GM19099 (cell line): ENCODE results near the gene RND1.

ENCODE experiments used
- POLR2A ChIP-seq: IDR thresholded peaks from 3 replicates; pipeline ENCODE4 v1.6.1; 2011; ENCODE audit warnings: low read depth; ENCODE audit not compliant: insufficient read length; ENCODE audit errors: extremely low read depth

RND1 gene

DNA sequence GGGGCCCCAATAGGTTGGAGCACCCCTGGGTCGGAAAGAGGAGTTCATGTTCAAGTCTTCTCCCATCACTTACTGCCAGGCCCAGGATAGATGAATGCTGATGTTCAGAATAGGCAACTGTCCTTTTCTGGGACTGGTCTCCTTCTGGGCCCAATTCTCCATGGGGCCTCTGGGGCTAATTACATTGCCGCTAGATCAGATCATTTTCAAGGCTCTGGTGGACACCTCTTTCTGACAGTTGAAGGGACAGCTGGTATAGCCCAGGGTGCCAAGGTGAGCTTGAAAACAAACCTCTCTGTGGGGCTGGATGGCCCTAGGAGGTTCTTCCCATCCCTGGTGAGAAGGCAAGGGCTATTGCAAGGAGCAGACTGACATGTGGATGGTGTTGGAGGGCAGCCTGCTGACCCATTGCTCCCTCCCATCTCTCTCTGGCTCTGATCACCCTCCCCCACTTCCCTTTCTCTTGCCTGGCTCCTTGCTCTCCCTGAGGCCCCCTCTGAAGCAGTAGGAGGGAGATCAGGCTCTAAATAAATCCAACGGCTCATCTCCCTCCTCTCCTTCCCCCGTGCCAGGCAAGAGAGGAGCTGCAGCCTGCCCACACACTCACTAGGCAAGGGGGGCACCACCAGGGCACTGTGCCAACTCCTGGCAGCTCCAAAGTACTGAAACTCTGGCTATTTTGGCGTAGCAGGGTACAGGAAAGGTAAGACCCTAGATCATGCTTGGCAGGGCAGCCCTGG is 45.5 kb downstream of the RND1 start:
- TF ChIP-seq POLR2A = no peak

DNA sequence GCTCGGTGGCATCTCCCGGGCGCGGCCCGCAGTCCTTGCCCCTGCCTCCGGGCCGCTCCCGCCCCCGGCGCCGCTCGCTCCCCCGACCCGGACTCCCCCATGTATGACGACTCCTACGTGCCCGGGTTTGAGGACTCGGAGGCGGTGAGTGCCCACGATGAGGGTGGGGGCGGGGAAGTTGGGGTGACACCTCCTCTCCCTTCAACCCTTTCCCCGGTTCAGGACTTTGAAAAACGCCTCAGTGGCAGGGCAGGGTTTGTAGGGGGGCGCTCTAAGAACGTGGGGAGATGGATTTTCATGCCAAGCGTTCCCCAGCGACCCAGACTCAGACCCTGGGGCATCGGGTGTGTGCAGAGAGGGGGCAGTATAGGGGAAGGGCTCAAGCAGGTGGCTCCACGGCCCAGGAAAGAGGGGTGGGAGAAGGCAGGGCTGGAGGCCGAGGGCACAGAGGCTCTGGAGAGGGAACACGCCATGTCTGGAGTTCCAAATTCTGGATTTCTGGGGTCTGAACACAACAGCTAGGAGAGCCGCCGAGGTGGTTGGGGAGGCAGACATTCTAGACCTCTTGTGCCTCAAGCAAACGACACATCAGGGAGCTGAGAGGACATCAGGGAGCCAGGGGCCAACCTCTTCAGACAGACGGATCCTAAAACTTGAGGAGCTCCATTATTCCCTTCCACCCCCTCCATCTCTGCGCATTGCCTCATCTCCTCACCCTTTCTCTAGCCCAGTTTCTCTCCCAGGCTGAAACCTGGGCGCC is 46.7 kb downstream of the RND1 start:
- TF ChIP-seq POLR2A = no peak

DNA sequence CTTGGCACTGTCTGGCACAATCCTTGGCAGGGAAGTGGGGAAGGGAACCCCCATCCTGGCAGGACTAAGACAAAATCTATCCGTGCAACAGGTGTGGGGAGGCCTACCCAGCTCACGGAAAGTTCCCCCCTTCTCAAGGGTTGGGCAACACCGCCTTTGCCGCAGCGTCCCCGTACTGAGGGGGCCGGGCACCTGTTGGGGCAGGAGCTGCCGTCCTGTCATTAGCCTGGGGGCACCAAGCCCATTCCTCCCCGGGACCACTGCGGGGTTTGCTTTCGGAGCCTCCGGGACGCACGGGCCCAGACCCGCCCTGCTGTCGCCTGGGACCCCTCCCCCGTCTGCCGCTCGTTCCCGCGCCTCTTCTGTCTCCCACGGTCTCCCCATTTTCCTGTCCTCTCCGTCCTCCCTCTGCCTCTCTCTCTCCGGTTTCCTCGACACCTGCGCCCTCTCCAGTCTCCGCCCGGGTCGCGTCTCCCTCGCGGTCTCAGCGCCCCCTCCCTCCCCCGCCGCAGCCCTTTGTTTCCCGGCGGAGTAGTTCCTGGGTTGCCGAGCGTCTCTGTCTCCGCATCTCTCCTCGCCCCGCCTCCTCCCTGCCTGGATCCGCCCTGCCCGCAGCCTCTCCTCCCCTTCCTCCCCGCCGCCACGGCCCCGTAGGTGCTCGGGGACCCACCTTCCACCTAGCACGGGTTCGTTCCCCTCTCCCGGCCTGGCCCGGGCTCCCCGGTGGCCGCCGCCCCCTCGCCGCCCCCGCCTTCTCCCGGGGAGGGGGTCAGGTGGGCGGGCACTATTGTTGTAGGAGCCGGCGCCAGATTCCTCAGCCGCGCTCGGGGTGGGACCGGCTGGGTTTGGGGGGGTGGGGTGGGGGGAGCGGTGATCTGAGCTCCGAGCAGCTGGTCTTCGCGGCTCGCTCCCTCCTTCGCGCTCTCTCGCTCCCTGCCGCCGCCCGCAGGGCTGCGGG is 47.5 kb downstream of the RND1 start, which contains the start of gene CACNB3:
TSS of gene CACNB3 (plus strand) at position 624 of the 958 bp plus-strand sequence. CDS start 434 bp downstream, outside the sequence.
- TF ChIP-seq POLR2A = no peak

DNA sequence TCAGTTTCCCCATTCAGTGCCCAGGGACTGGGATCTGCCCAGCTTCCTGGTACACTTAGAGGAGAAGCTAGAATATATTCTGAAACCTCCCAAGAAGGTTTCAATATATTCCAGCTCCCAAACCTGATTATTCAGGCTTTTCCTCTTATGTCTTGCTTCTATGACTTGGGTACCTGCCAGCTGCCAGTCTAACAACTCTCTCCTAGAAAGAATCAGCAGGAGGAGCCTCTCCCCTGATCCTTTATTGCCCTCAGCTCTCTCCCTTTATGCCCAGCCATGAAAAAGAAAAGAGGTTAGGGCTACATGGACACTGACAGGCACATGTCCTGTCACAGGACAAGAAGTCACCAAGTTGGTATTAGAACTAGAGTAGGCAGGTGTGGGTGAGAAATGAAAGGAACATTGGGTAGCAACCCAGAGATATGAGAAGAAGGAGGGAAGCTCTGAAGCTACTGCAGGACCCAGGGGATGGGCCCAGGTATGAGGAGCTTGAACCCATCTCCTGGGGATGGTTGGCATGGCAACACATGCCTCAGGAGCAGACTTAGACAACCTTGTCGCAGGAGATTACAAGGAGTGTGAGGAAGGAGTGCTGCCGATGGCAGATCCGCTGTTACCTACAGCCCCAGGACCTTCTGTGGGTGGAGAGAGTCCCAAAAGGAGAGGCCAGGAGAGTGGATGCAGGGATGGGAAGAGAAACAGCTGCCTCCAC is 49.4 kb downstream of the RND1 start:
- TF ChIP-seq POLR2A = no peak

DNA sequence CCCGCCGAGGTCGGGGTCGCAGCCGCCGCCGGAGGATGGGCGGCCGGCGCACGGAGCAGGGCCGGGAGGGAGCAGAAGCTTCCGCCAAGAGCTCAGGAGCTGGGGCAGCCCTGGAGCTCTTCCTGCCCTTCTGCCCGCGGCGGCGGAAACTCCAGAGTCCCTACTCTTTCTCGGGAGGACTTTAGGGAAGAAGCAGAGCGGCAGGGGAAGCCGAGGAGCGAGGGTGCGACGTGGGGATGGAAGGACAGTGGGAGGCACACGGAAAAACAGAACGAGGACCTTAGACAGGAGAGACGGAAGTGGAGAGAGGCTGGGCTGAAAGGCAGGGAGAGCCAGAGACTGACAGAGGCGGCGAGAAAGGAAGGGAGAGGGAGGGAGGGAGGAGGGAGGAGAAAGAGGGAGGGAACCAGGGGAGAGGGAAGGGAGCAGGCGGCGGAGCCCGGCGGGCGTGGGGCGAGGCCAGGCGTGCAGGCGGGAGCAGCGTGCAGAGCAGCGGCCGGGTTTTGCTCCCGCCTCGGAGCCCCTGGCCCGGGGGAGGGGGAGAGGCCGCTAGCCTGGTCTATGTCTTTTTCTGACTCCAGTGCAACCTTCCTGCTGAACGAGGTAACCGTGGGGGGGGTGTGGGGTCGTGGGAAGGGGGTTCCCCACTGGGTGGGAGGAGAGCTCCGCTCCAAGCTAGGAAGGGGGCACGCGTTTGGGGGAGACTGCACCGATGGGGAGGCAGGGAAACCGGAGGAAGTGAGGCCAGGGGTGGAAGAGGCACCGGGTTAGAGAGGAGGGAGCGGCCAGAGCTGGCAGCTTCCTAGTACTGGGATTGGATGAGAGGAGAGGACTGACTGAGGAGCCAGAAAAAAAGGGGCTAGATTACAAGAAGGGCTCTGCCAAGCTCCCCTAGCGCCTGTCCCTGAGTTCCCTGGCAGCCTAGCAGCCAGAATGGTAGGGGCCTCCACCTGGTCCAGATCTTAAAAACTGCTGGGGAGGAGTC is 50.3 kb downstream of the RND1 start:
- no peak for TF ChIP-seq POLR2A

DNA sequence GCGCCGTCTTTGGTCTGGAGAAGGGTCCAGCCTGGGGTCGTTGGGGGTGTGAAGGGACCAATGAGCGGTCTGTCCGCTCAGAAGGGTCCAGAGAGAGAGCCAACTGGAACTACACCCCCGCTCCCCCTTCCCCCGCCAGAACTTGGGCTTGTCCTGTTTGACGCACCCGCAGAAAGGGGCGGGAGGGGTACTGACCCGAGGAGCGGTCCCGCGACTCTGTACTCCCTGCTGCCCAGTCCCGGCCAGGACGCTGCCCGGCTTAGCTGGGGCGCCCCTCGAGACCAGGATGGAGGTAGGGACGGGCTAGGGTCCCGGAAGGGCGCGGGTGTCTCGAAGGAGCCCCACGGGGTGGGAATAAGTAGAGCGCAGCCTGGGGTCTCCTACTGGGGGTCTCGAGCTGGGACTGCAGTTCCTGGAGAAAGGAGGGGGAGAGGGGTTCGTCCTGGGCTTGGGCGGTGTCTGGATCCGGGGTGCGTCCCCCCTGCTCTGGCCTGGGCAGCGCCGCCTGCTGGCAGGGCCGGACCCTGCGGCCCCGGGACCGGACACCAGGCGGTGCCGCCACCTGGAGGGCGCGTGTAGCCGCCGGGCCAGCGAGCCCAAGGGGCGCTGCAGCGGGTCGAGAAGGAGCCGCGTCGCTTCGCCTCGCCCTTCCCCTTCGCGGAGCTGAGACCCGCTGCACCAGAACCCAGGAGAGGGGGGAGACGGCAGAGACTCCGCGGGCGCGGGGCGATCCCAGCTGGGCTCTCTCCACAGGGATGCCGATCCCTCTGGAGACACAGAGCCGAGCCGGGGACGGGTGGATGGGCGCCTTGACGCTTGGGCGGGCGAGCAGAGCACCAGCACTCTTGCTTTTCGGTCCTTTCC is 51.2 kb downstream of the RND1 start:
- peak; percentile 59 for TF ChIP-seq POLR2A

DNA sequence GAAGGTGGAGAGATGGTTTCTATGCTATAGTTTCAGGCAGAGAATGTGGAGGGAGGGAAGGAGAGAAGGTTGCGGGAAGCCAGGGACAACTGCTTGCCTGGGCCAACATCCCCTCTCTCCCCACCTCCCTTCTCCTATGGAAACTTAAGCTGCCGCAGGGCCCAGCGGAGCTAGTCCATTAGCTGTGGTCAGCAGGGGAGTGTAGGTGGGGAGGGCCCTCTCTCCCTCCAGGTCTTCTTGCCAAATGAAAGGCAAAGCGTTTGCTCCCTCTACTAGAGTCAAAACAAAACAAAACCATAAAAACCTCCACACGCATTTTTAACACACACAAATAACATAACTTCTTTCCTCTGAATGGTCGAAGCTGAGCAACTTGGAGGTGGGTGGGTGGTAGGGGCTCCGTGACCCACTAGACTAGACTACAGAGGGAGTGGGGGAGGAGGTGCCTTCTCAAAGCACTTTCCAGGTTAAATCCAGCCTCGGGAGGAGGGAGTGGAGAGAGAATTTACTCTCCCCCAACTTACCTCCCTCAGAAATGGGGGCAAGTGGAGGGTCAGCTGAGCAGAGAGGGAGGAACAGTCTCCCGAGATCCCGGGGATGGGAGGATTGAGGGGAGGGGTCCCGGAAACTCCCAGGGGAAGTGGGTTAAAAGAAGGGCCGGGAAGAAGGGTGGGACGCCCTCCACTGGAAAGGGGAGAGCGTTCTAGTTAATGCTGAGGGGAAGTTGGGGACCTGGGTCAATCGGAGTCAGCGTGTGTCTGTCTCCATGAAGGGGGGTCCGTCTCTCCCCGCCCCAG is 52.0 kb downstream of the RND1 start:
- no peak for TF ChIP-seq POLR2A

DNA sequence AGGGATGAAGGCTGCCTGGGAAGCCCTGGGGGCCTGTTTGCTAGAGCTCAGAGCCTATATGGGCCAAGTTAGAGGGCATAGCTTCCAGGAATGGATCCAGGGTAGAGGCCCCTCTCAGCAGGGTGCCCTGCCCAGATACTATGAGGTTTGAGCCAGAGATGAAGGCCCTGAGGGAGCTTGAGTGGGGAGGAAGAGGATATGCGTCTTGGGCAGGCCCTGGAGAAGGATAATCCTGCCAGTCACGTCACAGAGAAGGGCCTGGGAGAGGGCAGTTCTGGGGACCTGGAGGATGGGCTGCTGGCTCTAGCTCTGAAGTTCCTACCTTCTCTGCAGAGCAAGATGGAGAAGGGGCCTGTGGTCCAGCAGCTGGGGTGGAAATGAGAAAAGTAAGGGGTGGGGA is 53.3 kb downstream of the RND1 start:
- no peak for TF ChIP-seq POLR2A

DNA sequence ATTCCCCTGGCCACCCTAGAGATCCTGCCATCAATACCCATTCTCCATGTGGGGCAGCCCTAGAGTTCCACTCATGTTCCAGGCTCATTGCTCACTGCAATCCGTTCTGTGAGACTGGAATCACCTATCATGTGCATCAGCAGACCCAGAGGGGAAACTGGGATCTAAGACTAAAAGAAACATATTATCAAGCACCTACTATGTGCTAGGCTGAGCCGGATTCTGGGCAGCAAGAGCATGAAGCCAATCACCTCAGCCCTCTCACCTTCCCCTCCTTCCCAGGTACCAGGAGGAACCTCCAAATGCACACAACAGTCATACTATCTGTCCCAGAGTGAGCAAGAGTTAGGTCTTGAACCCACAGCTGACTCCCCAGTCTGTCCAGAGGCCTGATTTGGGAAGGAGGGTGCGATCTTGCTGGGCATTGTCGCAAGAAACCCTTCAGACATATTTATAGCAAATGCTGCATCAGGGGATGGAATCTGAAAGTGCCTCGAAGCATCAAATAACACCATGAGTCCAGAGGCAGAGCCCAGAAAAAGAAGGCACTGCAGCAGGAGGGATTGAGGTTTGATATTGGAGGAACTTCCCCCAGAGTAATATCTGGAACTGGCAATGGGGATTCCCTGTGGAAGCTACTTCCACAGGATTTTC is 54.1 kb downstream of the RND1 start:
- no peak for TF ChIP-seq POLR2A

DNA sequence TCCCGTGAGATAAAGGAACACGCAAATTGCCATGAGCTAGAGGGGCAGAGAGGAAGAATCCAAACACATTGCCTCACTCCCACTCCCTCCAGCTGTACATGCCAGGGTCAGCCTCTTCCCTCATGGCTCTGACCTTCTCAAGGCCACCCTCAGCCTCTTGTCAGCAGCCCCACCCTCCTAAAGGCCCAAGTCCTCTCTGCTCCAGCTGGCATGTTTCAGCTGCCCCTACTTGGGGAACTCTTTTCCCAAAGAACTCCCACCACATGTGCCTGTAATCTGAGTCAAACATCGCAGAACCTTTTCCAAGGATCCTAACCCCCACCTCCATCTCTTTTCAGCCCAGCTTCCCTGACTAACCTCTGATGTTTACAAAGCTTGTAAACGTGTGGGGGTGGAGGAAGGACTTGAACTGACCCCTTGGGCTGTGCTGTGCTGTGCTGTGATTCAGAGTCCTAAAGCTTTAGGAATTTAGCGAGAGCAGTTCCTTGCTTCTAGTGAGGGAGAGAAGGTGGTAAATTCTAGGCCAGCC is 54.7 kb downstream of the RND1 start:
- no peak for TF ChIP-seq POLR2A

DNA sequence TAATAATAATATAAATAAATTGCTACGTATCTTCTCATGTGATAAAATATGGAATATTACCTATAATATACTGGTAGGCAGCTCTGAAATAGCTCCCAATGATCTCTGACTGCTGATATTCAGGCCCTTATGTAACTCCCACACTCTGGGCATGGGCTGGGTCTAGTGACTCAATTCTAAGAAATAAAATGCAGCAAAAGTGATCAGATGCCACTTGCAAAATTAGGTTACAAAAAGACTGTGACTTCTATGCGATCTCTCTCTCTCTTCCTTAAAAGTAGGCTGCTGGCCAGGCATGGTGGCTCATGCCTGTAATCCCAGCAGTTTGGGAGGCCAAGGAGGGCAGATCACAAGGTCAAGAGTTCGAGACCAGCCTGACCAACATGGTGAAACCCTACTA is 57.7 kb downstream of the RND1 start:
- no peak for TF ChIP-seq POLR2A
